Neural crest cell (in vitro differentiated cells): ENCODE measurements around the gene TADA2A. TPM values are rescaled to one million over a fixed set of nuclear protein-coding genes. Genes with fewer than 3 reads are reported as not detected.

Experiments
- DNase-seq: peaks from one replicate; pipeline ENCODE4 v3.0.0; 2021; ENCODE audit warnings: low read depth, mixed read lengths, low spot score
- H3K27ac Mint-ChIP-seq: one replicate; pipeline ENCODE4 v1.8.0; 2021; ENCODE audit warnings: mild to moderate bottlenecking, mixed read lengths; ENCODE audit not compliant: unreplicated experiment
- H3K27me3 Mint-ChIP-seq: 2 replicates; pipeline ENCODE4 v1.8.0; 2021; ENCODE audit warnings: low read depth, mild to moderate bottlenecking, mixed read lengths
- H3K36me3 Mint-ChIP-seq: 2 replicates; pipeline ENCODE4 v1.8.0; 2021; ENCODE audit warnings: low read depth, mild to moderate bottlenecking, mixed read lengths
- H3K4me1 Mint-ChIP-seq: 2 replicates; pipeline ENCODE4 v1.8.0; 2021; ENCODE audit warnings: mixed read lengths
- H3K4me3 Mint-ChIP-seq: one replicate; pipeline ENCODE4 v1.8.0; 2021; ENCODE audit warnings: mild to moderate bottlenecking, mixed read lengths
- H3K9me3 Mint-ChIP-seq: 2 replicates; pipeline ENCODE4 v1.8.0; 2021; ENCODE audit warnings: mixed read lengths
- long read RNA-seq: library from polyadenylated mRNA; unstranded; transcript quantifications from one replicate; pipeline ENCODE4 v2.0.0, GENCODE V29; 2020
- total RNA-seq: library from RNA; stranded (reverse); gene quantifications from 2 replicates; pipeline ENCODE4 v1.2.1, GENCODE V29; 2021
- TF ChIP-seq, protein P1 (sequence below): fragments of 200-600 bp; sonication (generic); conservative IDR thresholded peaks from 2 replicates; pipeline ENCODE4 v1.5.0; 2021; ENCODE audit warnings: antibody characterized with exemption, mild to moderate bottlenecking

Gene TADA2A, protein sequence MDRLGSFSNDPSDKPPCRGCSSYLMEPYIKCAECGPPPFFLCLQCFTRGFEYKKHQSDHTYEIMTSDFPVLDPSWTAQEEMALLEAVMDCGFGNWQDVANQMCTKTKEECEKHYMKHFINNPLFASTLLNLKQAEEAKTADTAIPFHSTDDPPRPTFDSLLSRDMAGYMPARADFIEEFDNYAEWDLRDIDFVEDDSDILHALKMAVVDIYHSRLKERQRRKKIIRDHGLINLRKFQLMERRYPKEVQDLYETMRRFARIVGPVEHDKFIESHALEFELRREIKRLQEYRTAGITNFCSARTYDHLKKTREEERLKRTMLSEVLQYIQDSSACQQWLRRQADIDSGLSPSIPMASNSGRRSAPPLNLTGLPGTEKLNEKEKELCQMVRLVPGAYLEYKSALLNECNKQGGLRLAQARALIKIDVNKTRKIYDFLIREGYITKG
- total RNA-seq = 31.0 and 36.5 TPM in 2 replicates
- long read RNA-seq, full-length matches to known transcripts = 2 of 20 reads
- long read RNA-seq, partial matches to known transcripts = 8 of 20 reads
- long read RNA-seq, other reads (novel, unspliced or antisense) = 10 of 20 reads

DNA sequence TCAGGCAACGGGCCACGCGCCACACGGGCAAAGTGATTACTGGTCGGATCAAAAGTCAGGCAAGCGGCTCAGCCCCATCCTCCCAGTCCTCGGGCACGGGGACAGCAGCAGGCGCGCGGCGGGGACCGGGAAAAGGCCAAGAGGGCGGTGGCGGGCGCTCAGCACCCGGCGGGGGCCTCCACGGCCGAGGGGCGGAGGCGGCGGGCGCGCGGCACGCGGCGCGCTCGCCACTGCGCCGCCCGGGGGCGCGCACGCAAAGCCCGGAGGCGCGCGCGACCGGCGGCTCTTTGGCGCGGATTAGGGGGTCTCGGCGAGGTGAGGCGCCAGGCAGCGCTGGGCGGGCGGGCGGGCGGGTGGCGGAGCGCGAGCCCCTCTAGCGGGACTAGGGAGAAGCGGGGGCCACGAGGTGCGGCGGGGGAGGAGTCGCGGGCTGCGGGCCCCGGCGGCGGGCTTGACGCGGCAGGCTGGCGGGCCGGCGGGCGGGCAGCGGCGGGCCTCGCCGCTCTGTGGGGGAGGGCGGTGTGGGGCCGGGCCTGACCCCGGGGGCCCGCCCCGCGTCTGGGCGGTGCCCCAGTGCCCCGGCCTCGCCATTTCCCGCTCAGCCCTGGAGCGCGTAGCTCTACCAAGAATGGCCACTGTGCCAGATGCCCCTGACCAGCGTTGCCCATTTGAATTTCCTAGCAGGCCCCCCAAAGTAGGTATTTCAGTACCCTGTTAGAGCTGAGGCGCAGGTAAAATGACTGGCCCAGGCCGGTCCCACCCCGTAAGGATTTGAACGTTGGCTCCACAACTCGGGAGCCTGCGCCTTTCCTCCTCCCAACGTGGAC, at the start of gene TADA2A, which contains the start of gene ACACA:
Gene TADA2A, plus strand, starts transcription at position 252 of the 827 bp plus-strand sequence. CDS start 4,480 bp downstream, outside the sequence.
Gene ACACA, minus strand, starts transcription at position 202 of the 827 bp plus-strand sequence. CDS start 537 bp downstream, outside the sequence.
- H3K9me3 Mint-ChIP-seq = no peaks in the 10 kb centered on the region
- H3K4me1 Mint-ChIP-seq = peaks cover 42% of the 10 kb centered on the region
- no peaks in the 10 kb centered on the region for H3K27me3 Mint-ChIP-seq
- DNase-seq = peak; percentile 66
- H3K27ac Mint-ChIP-seq = peak within 1 kb of the TSS; percentile 96
- H3K4me3 Mint-ChIP-seq = peak within 1 kb of the TSS; percentile 99
- peaks cover 8% of the 10 kb centered on the region for H3K36me3 Mint-ChIP-seq
- TF ChIP-seq, protein P1, sequence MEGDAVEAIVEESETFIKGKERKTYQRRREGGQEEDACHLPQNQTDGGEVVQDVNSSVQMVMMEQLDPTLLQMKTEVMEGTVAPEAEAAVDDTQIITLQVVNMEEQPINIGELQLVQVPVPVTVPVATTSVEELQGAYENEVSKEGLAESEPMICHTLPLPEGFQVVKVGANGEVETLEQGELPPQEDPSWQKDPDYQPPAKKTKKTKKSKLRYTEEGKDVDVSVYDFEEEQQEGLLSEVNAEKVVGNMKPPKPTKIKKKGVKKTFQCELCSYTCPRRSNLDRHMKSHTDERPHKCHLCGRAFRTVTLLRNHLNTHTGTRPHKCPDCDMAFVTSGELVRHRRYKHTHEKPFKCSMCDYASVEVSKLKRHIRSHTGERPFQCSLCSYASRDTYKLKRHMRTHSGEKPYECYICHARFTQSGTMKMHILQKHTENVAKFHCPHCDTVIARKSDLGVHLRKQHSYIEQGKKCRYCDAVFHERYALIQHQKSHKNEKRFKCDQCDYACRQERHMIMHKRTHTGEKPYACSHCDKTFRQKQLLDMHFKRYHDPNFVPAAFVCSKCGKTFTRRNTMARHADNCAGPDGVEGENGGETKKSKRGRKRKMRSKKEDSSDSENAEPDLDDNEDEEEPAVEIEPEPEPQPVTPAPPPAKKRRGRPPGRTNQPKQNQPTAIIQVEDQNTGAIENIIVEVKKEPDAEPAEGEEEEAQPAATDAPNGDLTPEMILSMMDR = no peak

DNA sequence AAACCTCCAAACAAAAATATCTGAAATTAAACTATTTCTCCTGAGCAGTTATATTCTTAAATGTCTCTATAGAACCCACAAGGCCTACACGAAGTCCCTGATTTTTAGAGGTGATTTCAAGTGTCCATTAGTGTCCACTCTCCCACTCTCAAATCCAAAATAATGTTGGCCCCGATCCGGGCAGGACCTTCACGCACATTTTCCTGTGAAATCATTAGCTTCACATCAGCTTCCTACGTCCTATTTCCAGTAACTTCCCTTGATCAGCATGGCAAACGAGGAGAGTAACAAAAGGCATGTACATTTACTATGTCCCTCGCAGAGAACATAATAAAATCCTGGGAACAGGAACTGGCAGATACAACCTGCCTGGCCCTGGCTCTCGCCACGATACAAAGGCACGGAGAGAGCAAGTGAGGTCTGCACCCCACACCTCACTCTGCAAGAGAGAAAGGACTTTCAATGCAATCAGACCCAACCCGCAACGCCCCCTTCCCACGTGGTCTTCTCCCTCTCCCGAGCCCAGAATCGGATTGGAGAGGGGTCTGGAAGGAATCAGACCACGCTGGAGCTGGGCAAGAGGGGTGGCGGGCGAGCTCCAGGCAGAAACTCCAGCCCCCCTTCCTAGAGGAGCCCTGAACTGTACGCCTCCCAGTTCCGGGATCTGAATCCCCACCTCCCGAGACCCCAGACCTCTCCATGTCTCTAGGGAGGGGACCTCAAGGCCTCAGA, 48.4 kb upstream of the TADA2A start:
- Mint-ChIP-seq H3K27ac (peak overlapping the region; percentile 96), H3K4me1 (peaks cover 50% of the 10 kb centered on the region), H3K4me3 (peak overlapping the region; percentile 98), H3K27me3 (no peaks in the 10 kb centered on the region), H3K9me3 (peaks cover 2% of the 10 kb centered on the region), H3K36me3 (peaks cover 11% of the 10 kb centered on the region)
- DNase-seq = peak; percentile 59
- TF ChIP-seq, protein P1 = no peak

DNA sequence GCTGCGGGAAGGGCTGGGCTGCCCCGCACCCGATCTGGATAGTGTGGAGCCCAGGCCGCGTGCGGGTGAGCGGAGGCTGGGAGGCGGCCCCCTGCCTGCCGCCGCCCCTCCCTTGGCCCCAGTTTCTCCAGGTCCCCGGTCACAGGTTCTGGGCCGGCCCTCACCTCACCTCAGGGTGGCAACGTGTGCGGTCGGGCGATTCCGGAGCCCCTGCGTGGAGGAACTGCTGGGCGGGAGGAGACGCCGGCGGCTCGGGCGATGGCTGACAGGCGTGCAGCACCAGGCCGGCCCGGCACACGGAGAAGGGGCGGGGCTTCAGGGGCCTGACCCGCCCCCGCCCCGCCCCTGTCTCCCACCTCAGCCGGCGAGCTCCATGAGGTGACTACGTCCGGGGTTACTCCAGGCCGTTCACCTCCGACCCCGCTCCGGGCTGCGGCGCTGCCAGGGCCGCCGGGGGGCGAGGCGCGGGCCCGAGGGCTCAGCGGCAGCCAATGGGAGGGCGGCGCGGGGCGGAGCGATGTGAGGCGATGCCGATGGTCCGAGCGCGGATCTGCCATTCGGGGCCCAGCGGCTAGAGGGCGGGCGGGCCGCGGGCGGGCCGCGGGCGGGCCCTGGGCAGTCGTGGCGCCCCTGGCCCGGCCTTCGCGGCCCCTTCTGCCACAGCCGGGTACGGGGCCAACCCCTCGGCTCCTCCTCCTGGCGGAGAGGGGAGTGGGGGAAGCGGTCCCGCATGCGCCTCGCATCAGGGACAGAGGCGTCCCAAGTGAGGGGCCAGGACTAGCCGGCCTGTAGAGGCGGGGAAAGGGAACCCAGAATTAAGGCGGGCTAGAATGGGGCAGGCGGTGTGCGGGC, 47.6 kb upstream of the TADA2A start:
- DNase-seq = peak; percentile 96
- H3K4me1 Mint-ChIP-seq = peaks cover 49% of the 10 kb centered on the region
- peak overlapping the region; percentile 98 for H3K4me3 Mint-ChIP-seq
- peak overlapping the region; percentile 67 for H3K27ac Mint-ChIP-seq
- H3K36me3 Mint-ChIP-seq = peaks cover 11% of the 10 kb centered on the region
- TF ChIP-seq, protein P1 = peak; percentile 44
- no peaks in the 10 kb centered on the region for H3K27me3 Mint-ChIP-seq
- peaks cover 2% of the 10 kb centered on the region for H3K9me3 Mint-ChIP-seq

DNA sequence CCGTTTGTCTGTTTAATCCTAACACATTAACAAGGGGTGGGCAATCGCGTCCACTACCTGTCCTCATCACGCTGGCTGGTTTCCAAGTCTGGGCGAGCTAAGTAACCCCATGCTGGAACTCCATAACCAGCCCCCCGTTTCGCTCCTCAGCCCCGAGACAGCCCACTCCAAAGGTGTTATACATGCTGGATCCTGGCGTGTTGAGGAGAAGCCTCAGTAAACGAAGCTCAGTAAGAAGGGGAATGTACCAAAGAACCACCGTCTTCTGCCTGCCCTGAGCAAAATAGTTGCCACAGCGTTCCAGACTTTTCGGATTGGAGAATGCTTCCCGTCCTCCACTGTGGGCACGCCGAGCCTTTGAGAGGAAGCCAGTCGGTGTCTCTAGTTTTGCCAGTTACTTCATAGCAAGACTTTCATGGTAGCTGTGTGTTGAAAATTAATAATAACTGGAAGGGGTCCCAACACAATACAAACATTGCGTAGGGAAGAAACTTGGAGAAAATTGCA, 47.0 kb upstream of the TADA2A start:
- Mint-ChIP-seq H3K4me1 (peaks cover 45% of the 10 kb centered on the region), H3K36me3 (peaks cover 9% of the 10 kb centered on the region), H3K4me3 (peak overlapping the region; percentile 70), H3K9me3 (peaks cover 2% of the 10 kb centered on the region), H3K27me3 (no peaks in the 10 kb centered on the region), H3K27ac (peak overlapping the region; percentile 51)
- DNase-seq = no peak
- TF ChIP-seq, protein P1 = no peak
